GM18505 (cell line): Measurements from ENCODE around the gene PRPH.
"Not testable (repeated sequence)": the region's sequence is repeated elsewhere in the genome, so short reads cannot be mapped to it uniquely, and the experiment has no call there.

Source experiments
- ATAC-seq: cut with Tn5 transposase; IDR thresholded peaks from one replicate; pipeline ENCODE4 v1.9.1; 2021; ENCODE audit not compliant: unreplicated experiment
- POLR2A ChIP-seq: IDR thresholded peaks from 4 replicates; pipeline ENCODE4 v1.6.1; 2011; ENCODE audit warnings: borderline replicate concordance; ENCODE audit not compliant: insufficient read depth, insufficient read length; ENCODE audit errors: extremely low read depth

PRPH gene

GRCh38 chr12:49272790-49273725, 21.9 kb upstream of the PRPH start:
- no peak for TF ChIP-seq POLR2A
- ATAC-seq: no peak

- no peak for TF ChIP-seq POLR2A
- ATAC-seq: no peak
Measured at GRCh38 chr12:49273726-49274395, 21.1 kb upstream of the PRPH start.

GRCh38 chr12:49274396-49275069, 20.4 kb upstream of the PRPH start:
- no peak for TF ChIP-seq POLR2A
- no peak for ATAC-seq

- ATAC-seq: no peak
- no peak for TF ChIP-seq POLR2A
Measured at GRCh38 chr12:49276304-49277290, 18.4 kb upstream of the PRPH start.

GRCh38 chr12:49277466-49277865, 17.5 kb upstream of the PRPH start:
- no peak for ATAC-seq

GRCh38 chr12:49279706-49280159, 15.2 kb upstream of the PRPH start:
- ATAC-seq: no peak
- no peak for TF ChIP-seq POLR2A

More at GRCh38 chr12:49277466-49277865, 17.5 kb upstream of the PRPH start:
- TF ChIP-seq POLR2A: no peak

- ATAC-seq: not testable (repeated sequence)
Measured at GRCh38 chr12:49280545-49280944, 14.4 kb upstream of the PRPH start.

GRCh38 chr12:49282302-49282701, 12.6 kb upstream of the PRPH start:
- TF ChIP-seq POLR2A: no peak
- ATAC-seq: no peak

- not testable (repeated sequence) for ATAC-seq
Measured at GRCh38 chr12:49282740-49283375, 12.1 kb upstream of the PRPH start.

- TF ChIP-seq POLR2A: no peak
- ATAC-seq: no peak
Measured at GRCh38 chr12:49283541-49284429, 11.2 kb upstream of the PRPH start.

- TF ChIP-seq POLR2A: no peak
- ATAC-seq: no peak
Measured at GRCh38 chr12:49284672-49285071, 10.3 kb upstream of the PRPH start.
